LoVo (cell line): ENCODE data around the gene CEP70.

Experiments used
- DNase-seq: peaks from one replicate; pipeline ENCODE4 v3.0.0-alpha.2; 2016; ENCODE audit warnings: low spot score

The CEP70 gene

DNA sequence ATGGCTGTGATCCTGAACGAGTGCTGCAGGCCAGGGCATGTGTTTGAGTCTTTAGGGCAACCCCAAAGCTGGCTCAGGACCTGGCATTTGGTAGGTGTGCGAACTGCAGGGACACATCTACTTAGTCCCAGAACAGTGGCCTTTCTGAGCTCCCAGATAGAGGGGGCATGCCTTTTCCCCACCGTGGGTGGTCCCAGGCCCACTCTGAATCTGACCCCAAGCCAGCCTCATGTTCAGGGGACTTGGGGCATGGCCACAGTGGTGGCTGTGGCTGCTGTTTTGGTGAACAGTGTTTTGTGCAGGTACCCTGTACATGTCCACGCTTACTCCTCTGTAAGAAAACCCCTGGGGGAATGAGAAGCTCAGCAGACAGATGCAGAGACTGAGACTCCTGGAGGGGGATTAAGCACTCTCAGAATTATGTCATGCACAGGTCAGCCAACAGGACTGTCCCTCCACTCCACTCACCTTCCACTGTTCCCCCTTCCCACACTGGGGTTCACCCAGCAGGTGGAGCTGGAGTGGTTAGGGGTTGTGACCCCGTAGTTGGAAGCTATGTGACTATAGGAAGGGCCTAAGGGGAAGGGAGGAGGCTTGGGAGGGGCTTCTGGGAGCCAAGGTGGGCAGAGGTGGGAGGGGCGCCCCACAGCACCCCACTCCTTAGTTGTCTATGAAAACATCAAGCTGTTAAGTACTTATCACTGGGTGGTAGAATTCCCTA lies 143.2 kb downstream of the CEP70 start:
- no peak for DNase-seq

DNA sequence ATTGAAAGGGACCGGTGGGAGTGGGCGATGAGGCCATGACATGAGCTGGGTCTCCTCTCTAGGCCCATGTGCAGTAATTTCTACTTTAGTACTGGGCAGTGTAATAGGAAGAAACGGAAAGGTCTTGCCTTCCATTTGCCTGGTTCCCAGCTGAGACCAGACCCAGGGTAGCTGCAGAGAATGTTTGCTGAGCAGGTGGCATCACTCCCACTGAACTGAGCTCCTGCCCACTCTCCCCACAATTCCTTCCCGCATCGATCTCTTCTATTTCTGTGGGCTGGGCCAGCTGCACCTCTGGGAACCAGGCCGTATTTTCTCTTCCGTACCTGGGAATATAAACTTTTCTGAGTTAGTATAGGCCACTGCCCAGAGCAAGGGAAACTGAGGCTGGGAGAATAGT lies 143.9 kb downstream of the CEP70 start:
- no peak for DNase-seq

DNA sequence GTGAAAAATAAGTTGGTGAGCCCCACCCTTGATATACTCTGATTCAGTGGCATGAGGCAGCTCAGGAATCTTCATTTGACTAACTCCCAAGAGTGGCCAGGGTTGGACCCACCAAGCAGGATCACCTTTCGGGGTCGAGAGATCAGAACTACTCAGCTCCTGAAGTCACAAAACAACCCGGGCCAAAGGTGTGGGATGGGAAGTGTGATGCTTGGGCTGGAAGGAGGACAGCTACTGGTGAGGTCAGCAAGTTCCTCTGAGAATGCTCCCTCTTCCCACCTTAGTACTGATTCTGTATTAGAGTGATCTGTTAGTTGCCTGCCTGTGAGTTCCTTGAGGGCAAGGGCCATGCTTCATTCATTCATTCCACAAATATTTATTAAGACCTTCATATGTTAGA lies 144.6 kb downstream of the CEP70 start:
- no peak for DNase-seq

DNA sequence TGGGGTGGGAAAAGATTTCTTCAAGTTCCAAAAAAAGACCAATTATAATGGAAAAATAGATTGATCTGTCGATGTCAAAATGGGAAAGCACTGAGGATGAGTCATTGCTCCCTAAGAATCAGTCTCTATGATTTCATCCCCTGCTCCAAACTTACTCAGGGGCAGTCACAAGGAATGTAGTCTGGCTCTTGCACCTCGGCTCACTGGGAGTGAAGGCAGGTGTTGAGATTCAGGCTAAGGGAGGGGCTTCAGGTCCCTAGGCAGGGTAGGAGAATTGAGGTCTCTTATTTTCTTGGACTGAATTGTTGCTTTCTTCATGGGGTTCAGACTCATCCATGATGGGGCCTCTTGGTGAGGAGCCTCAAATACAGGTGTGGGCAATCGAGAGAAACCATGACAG lies 145.4 kb downstream of the CEP70 start:
- DNase-seq: no peak

DNA sequence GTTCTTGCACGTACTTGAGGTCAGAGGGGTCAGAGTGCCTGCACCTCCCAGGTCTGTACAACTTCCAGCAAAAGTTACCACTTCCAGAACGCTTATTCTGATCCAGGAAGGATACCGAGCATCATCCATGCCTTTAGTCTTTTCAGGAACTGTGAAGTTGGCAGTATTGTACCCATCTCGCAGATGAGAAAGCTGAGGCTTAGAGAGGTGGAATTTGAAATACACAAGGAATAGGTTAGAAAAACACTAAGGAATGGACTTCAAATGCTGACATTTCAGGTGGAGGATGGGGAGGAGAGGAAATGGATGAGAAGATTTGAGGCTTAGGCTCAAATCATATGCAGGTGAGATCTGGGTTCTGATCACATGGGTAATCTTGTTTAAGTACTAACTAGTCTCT lies 148.4 kb downstream of the CEP70 start:
- no peak for DNase-seq

GRCh38 chr3:138445236-138445635 lies 148.8 kb downstream of the CEP70 start:
- DNase-seq: no peak
